ENCODE results near the gene PDE3A. TPM values are rescaled to one million over a fixed set of nuclear protein-coding genes. Genes with fewer than 3 reads are reported as not detected.

The PDE3A gene
- total RNA-seq, 4 donors from 2014 or later = 4.4 to 5.3 (median 4.9) TPM

DNA sequence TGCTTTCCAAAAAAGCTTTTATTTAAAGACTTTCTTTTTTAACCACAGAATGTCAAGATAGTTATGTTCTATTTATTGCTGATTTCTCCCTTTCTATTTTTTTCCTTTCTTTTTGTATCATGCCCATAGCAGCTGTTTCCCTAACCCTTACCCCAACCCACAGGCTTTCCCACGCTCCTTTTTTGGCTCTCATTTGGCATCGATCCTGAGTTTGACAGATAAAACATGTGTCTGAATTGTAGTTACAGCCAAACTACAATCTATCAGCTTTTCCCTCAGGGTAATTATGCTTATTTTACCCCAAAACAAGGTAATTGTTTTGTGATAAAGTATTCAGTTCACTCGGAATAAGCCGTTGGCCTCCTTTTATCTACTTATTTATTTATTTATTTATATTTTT, 46.7 kb downstream of the PDE3A start:
- Histone ChIP-seq H3K9me3 (no peaks in the 10 kb centered on the region), H3K27me3 (no peaks in the 10 kb centered on the region), H3K36me3 (no peaks in the 10 kb centered on the region), H3K4me1 (no peaks in the 10 kb centered on the region), H3K27ac (peak overlapping the region in 2 of 4 donors; percentile 10 to 32), H3K4me3 (peak overlapping the region in 3 of 4 donors; percentile 8 to 28 (median 27))
- in situ Hi-C loops (cut with MboI; ENCODE audit: low sequenced_read_pairs in 4 of 4) = no loop called here
- DNase-seq = no peak
- intact Hi-C loops (cut with DNase I; ENCODE audit: low total_unique reads) = loop anchor here (5.0 kb wide), 1 partner anchor 48 kb away; the partner anchor contains the start of gene PDE3A
- TF ChIP-seq POLR2A (IDR thresholded peaks at IDR 0.05) = no peak
- TF ChIP-seq, protein P1, sequence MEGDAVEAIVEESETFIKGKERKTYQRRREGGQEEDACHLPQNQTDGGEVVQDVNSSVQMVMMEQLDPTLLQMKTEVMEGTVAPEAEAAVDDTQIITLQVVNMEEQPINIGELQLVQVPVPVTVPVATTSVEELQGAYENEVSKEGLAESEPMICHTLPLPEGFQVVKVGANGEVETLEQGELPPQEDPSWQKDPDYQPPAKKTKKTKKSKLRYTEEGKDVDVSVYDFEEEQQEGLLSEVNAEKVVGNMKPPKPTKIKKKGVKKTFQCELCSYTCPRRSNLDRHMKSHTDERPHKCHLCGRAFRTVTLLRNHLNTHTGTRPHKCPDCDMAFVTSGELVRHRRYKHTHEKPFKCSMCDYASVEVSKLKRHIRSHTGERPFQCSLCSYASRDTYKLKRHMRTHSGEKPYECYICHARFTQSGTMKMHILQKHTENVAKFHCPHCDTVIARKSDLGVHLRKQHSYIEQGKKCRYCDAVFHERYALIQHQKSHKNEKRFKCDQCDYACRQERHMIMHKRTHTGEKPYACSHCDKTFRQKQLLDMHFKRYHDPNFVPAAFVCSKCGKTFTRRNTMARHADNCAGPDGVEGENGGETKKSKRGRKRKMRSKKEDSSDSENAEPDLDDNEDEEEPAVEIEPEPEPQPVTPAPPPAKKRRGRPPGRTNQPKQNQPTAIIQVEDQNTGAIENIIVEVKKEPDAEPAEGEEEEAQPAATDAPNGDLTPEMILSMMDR (IDR thresholded peaks at IDR 0.05 in 4 of 5, conservative IDR thresholded peaks at IDR 0.05 in 1 of 5) = no peak
- peak in 1 of 2 donors; percentile 24 for ATAC-seq

DNA sequence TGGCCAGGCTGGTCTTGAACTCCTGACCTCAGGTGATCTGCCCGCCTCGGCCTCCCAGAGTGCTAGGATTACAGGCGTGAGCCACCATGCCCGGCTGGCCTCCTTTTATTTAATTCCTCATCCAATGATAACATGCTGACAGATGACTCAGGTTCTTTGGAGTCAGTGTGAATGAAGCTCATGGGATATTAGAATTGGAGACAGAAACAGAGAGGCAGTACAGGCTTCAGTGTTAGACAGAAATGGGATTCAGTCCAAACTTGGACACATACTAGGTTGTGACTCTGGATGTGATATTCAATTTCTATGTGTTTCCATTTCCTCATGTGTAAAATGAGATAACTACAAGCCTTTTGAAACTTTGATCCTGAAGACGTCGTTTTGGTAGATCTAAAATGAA, 47.3 kb downstream of the PDE3A start:
- H3K36me3 ChIP-seq = no peaks in the 10 kb centered on the region
- H3K9me3 ChIP-seq = no peaks in the 10 kb centered on the region
- no peaks in the 10 kb centered on the region for H3K27me3 ChIP-seq
- H3K27ac ChIP-seq = peak overlapping the region in 2 of 4 donors; percentile 10 to 14
- DNase-seq (no peak), ATAC-seq (no peak)
- TF ChIP-seq, protein P1 (IDR thresholded peaks at IDR 0.05 in 4 of 5, conservative IDR thresholded peaks at IDR 0.05 in 1 of 5) = no peak
- TF ChIP-seq POLR2A (IDR thresholded peaks at IDR 0.05) = no peak
- peak overlapping the region in 1 of 4 donors; percentile 28 for H3K4me3 ChIP-seq
- in situ Hi-C loops (cut with MboI; ENCODE audit: low sequenced_read_pairs in 4 of 4) (no loop called here), intact Hi-C loops (cut with DNase I; ENCODE audit: low total_unique reads) (loop anchor here (5.0 kb wide), 1 partner anchor 48 kb away; the partner anchor contains the start of gene PDE3A)
- H3K4me1 ChIP-seq = peaks cover 3 to 4% of the 10 kb centered on the region in 2 donors

DNA sequence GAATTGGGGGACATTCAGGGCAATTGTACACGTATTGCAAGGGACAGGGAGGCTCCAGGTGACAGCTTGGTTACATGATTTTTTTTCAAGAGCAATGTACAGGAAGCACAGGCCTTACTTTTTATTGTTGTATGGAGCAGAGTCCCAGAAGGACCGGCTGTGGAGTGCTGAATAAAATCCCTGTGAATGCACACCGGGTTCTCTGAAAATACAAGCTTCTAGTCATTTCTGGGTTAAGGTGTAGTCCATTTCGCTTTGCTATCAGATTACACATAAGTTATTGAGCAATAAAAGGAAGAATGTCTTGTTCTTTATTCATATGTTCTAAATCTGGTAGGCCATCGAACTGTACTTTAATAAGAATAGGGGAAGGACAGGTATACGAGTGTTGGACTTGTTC, 52.2 kb downstream of the PDE3A start:
- Histone ChIP-seq H3K4me1 (peaks cover 10 to 27% of the 10 kb centered on the region in 2 donors), H3K4me3 (no peak overlapping the region), H3K27ac (peak overlapping the region; percentile 59 to 82 (median 73)), H3K9me3 (no peaks in the 10 kb centered on the region), H3K27me3 (no peaks in the 10 kb centered on the region), H3K36me3 (no peaks in the 10 kb centered on the region)
- intact Hi-C loops (cut with DNase I; ENCODE audit: low total_unique reads) (no loop called here), in situ Hi-C loops (cut with MboI; ENCODE audit: low sequenced_read_pairs in 4 of 4) (no loop called here)
- DNase-seq = no peak
- TF ChIP-seq, protein P1 (IDR thresholded peaks at IDR 0.05 in 4 of 5, conservative IDR thresholded peaks at IDR 0.05 in 1 of 5) = no peak
- TF ChIP-seq POLR2A (IDR thresholded peaks at IDR 0.05) = no peak
- peak; percentile 40 to 50 for ATAC-seq

DNA sequence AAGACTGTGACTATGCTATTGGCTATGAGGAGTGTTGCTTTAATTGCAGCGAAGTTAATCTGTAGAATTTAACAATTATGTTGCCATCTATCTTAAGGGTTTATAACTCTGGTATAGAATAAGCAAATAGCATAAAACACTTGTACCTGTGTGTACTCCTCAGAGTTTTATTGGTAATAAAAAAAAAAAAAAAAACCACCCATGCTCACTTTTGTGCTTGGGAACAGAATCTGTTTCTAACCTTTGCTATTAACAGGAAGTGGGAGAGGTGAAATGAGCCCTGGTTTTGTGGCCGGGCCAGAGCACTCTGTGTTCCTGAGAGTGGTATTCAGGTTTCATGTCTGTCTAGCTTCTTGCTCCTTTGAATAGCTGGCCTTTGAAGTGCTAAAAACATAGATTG, 53.1 kb downstream of the PDE3A start:
- in situ Hi-C loops (cut with MboI; ENCODE audit: low sequenced_read_pairs in 4 of 4) = no loop called here
- DNase-seq (peak; percentile 59 to 75), ATAC-seq (peak; percentile 89 to 90)
- no peaks in the 10 kb centered on the region for H3K36me3 ChIP-seq
- H3K4me1 ChIP-seq = peaks cover 10 to 31% of the 10 kb centered on the region in 2 donors
- intact Hi-C loops (cut with DNase I; ENCODE audit: low total_unique reads) = no loop called here
- H3K4me3 ChIP-seq = peak overlapping the region in 1 of 4 donors; percentile 5
- TF ChIP-seq, protein P1 (IDR thresholded peaks at IDR 0.05 in 4 of 5, conservative IDR thresholded peaks at IDR 0.05 in 1 of 5) = no peak
- peak overlapping the region; percentile 59 to 82 (median 73) for H3K27ac ChIP-seq
- no peaks in the 10 kb centered on the region for H3K27me3 ChIP-seq
- no peaks in the 10 kb centered on the region for H3K9me3 ChIP-seq

DNA sequence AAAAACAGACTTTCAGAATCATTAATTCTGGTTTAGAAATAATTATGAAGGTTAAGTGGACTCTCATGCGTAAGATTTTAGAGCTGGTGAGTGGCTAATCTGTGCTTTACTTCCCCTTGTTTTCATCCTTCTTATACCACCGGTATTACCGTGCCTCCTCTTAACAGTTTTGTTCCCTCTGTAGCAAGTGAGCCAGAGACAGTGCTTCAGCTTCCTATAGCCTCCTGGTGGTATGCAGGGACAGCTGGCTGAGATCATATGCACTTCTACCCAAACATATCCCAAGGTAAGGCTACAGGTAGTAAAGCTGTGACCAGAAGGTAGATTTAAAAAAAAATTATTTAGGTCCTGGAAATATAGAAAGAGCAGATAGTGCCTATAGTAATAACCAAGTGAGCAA, 55.2 kb downstream of the PDE3A start:
- DNase-seq (no peak), ATAC-seq (no peak)
- no peaks in the 10 kb centered on the region for H3K9me3 ChIP-seq
- H3K4me3 ChIP-seq = no peak overlapping the region
- in situ Hi-C loops (cut with MboI; ENCODE audit: low sequenced_read_pairs in 4 of 4) = no loop called here
- H3K36me3 ChIP-seq = no peaks in the 10 kb centered on the region
- H3K27ac ChIP-seq = peak overlapping the region in 1 of 4 donors; percentile 14
- intact Hi-C loops (cut with DNase I; ENCODE audit: low total_unique reads) = no loop called here
- H3K27me3 ChIP-seq = no peaks in the 10 kb centered on the region
- H3K4me1 ChIP-seq = peaks cover 10 to 35% of the 10 kb centered on the region in 2 donors
- no peak for TF ChIP-seq POLR2A (IDR thresholded peaks at IDR 0.05)
- TF ChIP-seq, protein P1 (IDR thresholded peaks at IDR 0.05 in 4 of 5, conservative IDR thresholded peaks at IDR 0.05 in 1 of 5) = no peak

Measured in gastrocnemius medialis (tissue), 4 donors.